Breast epithelium (tissue), 3 donors: Measurements from ENCODE around the gene C6orf15.

Experiments used
- CTCF ChIP-seq, 3 donors: fragments of 450-650 bp; IDR thresholded peaks; one replicate each; pipeline ENCODE4 v1.5.1; 2016 to 2017; ENCODE audit warnings: antibody characterized with exemption in 3 of 3, mild to moderate bottlenecking in 3 of 3, moderate library complexity in 3 of 3
- POLR2A ChIP-seq: fragments of 450-650 bp; IDR thresholded peaks from one replicate; pipeline ENCODE4 v1.6.1; 2016; ENCODE audit warnings: antibody characterized with exemption, mild to moderate bottlenecking, moderate library complexity

- TF ChIP-seq POLR2A (no peak), CTCF (IDR thresholded peaks at IDR 0.05) (no peak)
Measured at GRCh38 chr6:31090973-31091364, 21.4 kb downstream of the C6orf15 start.
